Stomach (tissue), 9 donors: ENCODE data around the gene SPAG9. TPM values are rescaled to one million over a fixed set of nuclear protein-coding genes. Genes with fewer than 3 reads are reported as not detected.
A peak's percentile ranks its signal among the peaks of the same experiment; 100 is the strongest.

ENCODE experiments used
- DNase-seq, 2 donors: peaks; one replicate each; pipeline versions ENCODE4 v3.0.0 to v3.0.0-alpha.2; 2013 to 2019
- H3K27ac ChIP-seq, 5 donors: fragments of 200-600 bp in 4 of 5; sonication (generic) in 4 of 5; one replicate each; pipeline ENCODE4 v1.5.1; 2013 to 2019; ENCODE audit warnings: mild to moderate bottlenecking in 1 of 5, moderate library complexity in 1 of 5
- H3K27me3 ChIP-seq, 3 donors: fragments of 200-600 bp; sonication (generic); one replicate each; pipeline ENCODE4 v1.5.1; 2017 to 2019; ENCODE audit warnings: mixed run types in 1 of 3
- H3K36me3 ChIP-seq, 4 donors: fragments of 200-600 bp; sonication (generic); 1 replicate in 3 of 4; 2 replicates in 1 of 4; pipeline ENCODE4 v1.5.1; 2016 to 2019
- H3K4me1 ChIP-seq, 4 donors: fragments of 200-600 bp; sonication (generic); one replicate each; pipeline ENCODE4 v1.5.1; 2016 to 2019
- H3K4me3 ChIP-seq, 4 donors: fragments of 200-600 bp; sonication (generic) in 3 of 4; one replicate each; pipeline ENCODE4 v1.5.1; 2016 to 2019; ENCODE audit warnings: mild to moderate bottlenecking in 1 of 4
- H3K9me3 ChIP-seq, 4 donors: fragments of 200-600 bp; sonication (generic); one replicate each; pipeline ENCODE4 v1.5.1; 2016 to 2019
- EP300 ChIP-seq: sonication (generic); formaldehyde crosslinking; IDR thresholded peaks from one replicate; pipeline ENCODE4 v1.6.1; 2017; ENCODE audit warnings: antibody characterized with exemption
- POLR2A ChIP-seq, 4 donors: fragments of 450-650 bp; IDR thresholded peaks; one replicate each; pipeline ENCODE4 v1.6.1; 2016; ENCODE audit warnings: antibody characterized with exemption in 4 of 4, control low read depth in 2 of 4, mild to moderate bottlenecking in 1 of 4, moderate library complexity in 1 of 4
- POLR2AphosphoS5 ChIP-seq, 3 donors: sonication (generic); formaldehyde crosslinking; IDR thresholded peaks; one replicate each; pipeline ENCODE4 v1.6.1; 2016; ENCODE audit warnings: antibody characterized with exemption in 3 of 3
- WGBS, 5 donors: extraction: QIAGEN DNeasy Blood & Tissue Kit in 3 of 5; methylation state at CpG; one replicate each; pipeline versions ENCODE4 v1.1.5 to v1.1.7; 2013 to 2018; 5-methylcytosine and 5-hydroxymethylcytosine counted together
- intact Hi-C: fragments of 100-400 bp; cut with DNase I; formaldehyde crosslinking; loops from one replicate; pipeline ENCODE4 v1.15.1; 2023; ENCODE audit warnings: low total_unique reads
- polyA plus RNA-seq, 3 donors: library from polyadenylated mRNA; stranded (reverse); fragments of 200-250 nt; gene quantifications; one replicate each; pipeline ENCODE4 v1.2.3, GENCODE V29; 2013
- total RNA-seq, 5 donors: library from RNA; depleted of rRNA; stranded (reverse); fragments of >200 nt; gene quantifications; one replicate each; pipeline versions ENCODE4 v1.1.0 to v1.2.3, GENCODE V29; 2014 to 2016
- TF ChIP-seq, protein P1 (sequence below), 7 experiments: fragments of 450-650 bp in 4 of 7; fragments of 200-600 bp in 3 of 7; sonication (generic) in 3 of 7; IDR thresholded peaks; one replicate each; pipeline ENCODE4 v1.5.1; 2016 to 2019; ENCODE audit warnings: antibody characterized with exemption in 7 of 7, control low read depth in 2 of 7, mild to moderate bottlenecking in 1 of 7
- donor health status: healthy with polysubstance abuse.
- donor health status: Bipolar disorder and iron deficiency.
- donor health status: healthy.

The SPAG9 gene
- total and polyA plus RNA-seq, 8 donors: 10.2 to 209 (median 56.5) TPM

DNA sequence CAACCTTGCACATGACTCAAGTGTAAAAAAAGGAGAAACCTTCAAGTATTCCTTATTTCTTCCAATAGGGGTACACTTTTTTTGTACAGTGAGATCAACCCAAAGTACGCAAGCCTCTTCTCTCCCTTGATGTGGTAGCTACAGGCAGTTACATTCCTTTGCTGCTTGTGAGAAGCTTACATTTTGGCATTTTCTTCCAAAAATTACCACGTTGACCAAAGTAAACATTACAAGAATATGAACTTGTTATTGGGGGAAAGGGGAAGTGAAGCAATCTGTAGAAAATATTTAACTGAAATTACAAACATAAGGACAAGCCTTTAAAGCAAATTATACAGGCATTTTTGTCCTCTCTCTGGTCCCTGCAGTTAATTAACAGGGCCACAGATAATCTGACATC, 157.5 kb downstream of the SPAG9 start:
- Histone ChIP-seq H3K9me3 (no peaks in the 10 kb centered on the region), H3K27me3 (no peaks in the 10 kb centered on the region), H3K27ac (no peak overlapping the region), H3K4me3 (no peak overlapping the region), H3K4me1 (no peaks in the 10 kb centered on the region), H3K36me3 (peaks cover 13 to 70% (median 53%) of the 10 kb centered on the region in 4 donors)
- TF ChIP-seq POLR2A (IDR thresholded peaks at IDR 0.05) (no peak), EP300 (no peak), POLR2AphosphoS5 (IDR thresholded peaks at IDR 0.05) (no peak)
- TF ChIP-seq, protein P1, sequence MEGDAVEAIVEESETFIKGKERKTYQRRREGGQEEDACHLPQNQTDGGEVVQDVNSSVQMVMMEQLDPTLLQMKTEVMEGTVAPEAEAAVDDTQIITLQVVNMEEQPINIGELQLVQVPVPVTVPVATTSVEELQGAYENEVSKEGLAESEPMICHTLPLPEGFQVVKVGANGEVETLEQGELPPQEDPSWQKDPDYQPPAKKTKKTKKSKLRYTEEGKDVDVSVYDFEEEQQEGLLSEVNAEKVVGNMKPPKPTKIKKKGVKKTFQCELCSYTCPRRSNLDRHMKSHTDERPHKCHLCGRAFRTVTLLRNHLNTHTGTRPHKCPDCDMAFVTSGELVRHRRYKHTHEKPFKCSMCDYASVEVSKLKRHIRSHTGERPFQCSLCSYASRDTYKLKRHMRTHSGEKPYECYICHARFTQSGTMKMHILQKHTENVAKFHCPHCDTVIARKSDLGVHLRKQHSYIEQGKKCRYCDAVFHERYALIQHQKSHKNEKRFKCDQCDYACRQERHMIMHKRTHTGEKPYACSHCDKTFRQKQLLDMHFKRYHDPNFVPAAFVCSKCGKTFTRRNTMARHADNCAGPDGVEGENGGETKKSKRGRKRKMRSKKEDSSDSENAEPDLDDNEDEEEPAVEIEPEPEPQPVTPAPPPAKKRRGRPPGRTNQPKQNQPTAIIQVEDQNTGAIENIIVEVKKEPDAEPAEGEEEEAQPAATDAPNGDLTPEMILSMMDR (IDR thresholded peaks at IDR 0.05): no peak
- DNase-seq: no peak
- WGBS, 5 donors: 55 to 69% (median 61%) methylated on average over 2 of the region's 2 CpGs
- intact Hi-C loops: no loop called here

DNA sequence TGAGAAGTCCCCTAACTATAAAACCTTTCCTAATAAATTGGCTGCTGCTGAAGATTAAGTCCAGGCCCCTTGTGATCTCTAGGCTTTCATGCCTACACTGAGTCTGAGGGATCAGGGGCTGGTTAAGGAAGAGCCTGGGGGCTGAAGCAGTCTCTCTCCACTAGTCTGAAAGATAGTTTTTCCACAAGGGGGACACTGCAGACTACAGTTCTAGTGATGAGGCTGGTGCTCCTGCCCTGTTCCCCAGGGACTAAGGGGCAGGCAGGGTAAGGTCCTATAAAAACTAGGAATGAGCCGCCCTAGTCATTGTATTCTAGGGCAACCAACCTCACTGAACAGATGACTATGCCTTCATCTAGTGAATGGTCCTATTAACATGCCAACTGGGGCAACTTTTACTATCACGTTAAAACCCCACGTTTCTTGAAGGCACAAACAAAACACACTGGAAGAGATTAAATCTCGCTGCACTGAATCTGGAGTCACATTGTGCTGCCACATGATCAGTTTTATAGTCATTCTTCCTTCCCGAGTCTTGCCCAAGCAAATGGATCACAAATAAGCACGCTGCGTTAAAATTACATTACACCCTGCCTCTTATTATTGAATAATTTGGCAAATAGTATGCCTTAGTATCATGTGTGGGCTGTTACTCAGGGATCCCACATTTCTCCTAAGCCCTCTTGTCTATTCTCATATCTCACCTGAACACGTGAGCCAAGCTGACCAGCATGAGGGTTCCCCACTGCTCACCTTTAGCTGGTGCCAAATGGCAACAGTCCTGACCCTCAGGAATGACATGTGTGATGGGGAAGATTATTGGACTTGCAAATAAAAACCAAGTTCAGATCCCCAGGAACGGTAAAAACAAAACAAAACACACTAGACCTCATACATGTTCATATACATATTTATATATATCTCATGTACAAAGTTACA, 159.1 kb downstream of the SPAG9 start:
- TF ChIP-seq, protein P1 (IDR thresholded peaks at IDR 0.05): no peak
- TF ChIP-seq EP300 (no peak), POLR2A (IDR thresholded peaks at IDR 0.05) (no peak), POLR2AphosphoS5 (IDR thresholded peaks at IDR 0.05) (no peak)
- Histone ChIP-seq H3K9me3 (no peaks in the 10 kb centered on the region), H3K4me1 (peaks cover 0 to 5% (median under 1%) of the 10 kb centered on the region in 4 donors), H3K36me3 (peaks cover 13 to 64% (median 46%) of the 10 kb centered on the region in 4 donors), H3K27me3 (no peaks in the 10 kb centered on the region), H3K4me3 (no peak overlapping the region), H3K27ac (no peak overlapping the region)
- 82 to 87% (median 86%) methylated on average over 9 of the region's 9 CpGs for WGBS, 5 donors
- intact Hi-C loops: no loop called here
- no peak for DNase-seq

DNA sequence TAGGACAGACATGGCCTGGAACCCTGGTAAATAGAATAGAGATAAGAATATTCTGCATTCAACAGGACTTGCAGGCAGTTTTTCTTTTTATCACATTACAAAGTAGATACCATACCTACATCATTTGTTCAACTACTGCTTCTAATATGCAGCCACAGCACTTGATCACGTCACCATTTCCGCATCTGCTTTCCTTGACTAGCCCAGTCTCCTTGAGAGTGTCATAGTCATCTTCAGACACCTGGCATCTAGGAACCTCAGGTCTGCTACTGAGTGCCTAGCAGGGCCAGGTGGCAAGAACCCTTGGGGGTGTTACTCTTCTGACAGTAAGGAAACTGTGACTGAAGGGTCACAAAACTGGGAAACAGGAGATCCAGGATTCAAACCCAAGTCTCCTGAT, 161.3 kb downstream of the SPAG9 start:
- TF ChIP-seq POLR2A (IDR thresholded peaks at IDR 0.05) (no peak), POLR2AphosphoS5 (IDR thresholded peaks at IDR 0.05) (no peak), EP300 (no peak)
- TF ChIP-seq, protein P1 (IDR thresholded peaks at IDR 0.05): no peak
- Histone ChIP-seq H3K27ac (no peak overlapping the region), H3K4me3 (no peak overlapping the region), H3K9me3 (no peaks in the 10 kb centered on the region), H3K4me1 (peaks cover 0 to 23% (median 13%) of the 10 kb centered on the region in 4 donors), H3K27me3 (no peaks in the 10 kb centered on the region), H3K36me3 (peaks cover 0 to 43% (median 27%) of the 10 kb centered on the region in 4 donors)
- no peak for DNase-seq
- intact Hi-C loops: loop anchor here (5.0 to 10.0 kb wide), 2 partner anchors 112 to 175 kb away; no protein-coding TSS in a partner anchor
- WGBS, 5 donors: 81 to 95% (median 84%) methylated on average over 2 of the region's 2 CpGs

DNA sequence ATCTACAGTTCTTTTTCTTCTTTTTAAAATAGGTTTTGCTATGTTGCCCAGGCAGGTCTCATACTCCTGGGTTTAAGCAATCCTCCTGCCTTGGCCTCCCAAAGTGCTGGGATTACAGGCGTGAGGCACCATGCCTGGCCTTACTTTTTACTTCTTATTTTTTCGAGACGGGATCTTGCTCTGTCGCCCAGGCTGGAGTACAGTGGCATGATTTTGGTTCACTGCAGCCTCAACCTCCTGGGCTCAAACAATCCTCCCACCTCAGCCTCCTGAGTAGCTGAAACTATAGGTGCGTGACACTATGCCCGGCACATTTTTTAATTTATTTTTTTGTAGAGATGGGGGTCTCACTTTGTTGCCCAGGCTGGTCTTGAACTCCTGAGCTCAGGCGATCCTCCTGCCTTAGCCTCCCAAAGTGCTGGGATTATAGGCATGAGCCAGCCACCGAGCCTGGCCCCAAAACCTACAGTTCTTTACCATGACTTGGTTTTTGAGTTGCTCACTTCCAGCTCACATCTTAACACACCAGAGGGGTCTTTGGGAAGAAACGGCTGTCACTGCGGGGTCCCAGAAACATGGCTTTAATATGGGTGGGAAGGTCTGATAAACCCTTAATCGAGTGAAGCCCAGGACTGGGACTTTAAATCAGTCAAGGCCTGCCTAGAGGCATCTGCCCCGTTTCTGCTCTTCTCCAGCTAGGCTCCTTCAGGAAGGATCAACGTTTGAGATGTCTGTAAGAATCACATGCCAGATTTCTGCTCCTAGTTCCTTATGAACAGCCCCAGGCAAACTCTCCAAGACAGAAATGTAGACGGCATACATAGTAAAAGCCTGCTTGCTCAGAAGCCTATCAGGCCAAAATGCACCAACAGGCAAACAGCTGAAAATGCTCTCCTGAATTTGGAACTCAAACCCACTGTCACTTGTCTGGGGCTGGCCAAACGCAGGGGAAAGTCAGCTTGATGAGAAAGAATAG, 162.8 kb downstream of the SPAG9 start:
- intact Hi-C loops: loop anchor here (5.0 to 10.0 kb wide), 2 partner anchors 111 to 173 kb away; no protein-coding TSS in a partner anchor
- Histone ChIP-seq H3K27ac (peak overlapping the region in 1 of 5 donors; percentile 47), H3K27me3 (no peaks in the 10 kb centered on the region), H3K9me3 (no peaks in the 10 kb centered on the region), H3K4me1 (peaks cover 0 to 27% (median 18%) of the 10 kb centered on the region in 4 donors), H3K4me3 (no peak overlapping the region), H3K36me3 (peaks cover 0 to 38% (median 19%) of the 10 kb centered on the region in 4 donors)
- WGBS, 5 donors: 78 to 85% (median 82%) methylated on average over 14 to 15 of the region's 15 CpGs
- DNase-seq: peak in 1 of 2 donors; percentile 38
- TF ChIP-seq POLR2A (IDR thresholded peaks at IDR 0.05) (no peak), EP300 (no peak), POLR2AphosphoS5 (IDR thresholded peaks at IDR 0.05) (no peak)
- TF ChIP-seq, protein P1 (IDR thresholded peaks at IDR 0.05): no peak
